PFSK-1 (cell line): ENCODE results near the gene PRR11.

Experiments used
- FOXP2 ChIP-seq: optimal IDR thresholded peaks from 2 replicates; pipeline ENCODE3; 2011; ENCODE audit warnings: borderline replicate concordance, control low read depth, inconsistent platforms; ENCODE audit not compliant: insufficient read depth; ENCODE audit errors: extremely low read length, extremely low read depth
- POLR2AphosphoS5 ChIP-seq: IDR thresholded peaks from 2 replicates; pipeline ENCODE4 v1.6.1; 2012; ENCODE audit warnings: low read depth, mild to moderate bottlenecking, control low read depth, low read length, moderate library complexity
- SIN3A ChIP-seq: IDR thresholded peaks from 2 replicates; pipeline ENCODE4 v1.6.1; 2012; ENCODE audit warnings: mild to moderate bottlenecking, low read length, moderate library complexity, borderline replicate concordance; ENCODE audit not compliant: insufficient read depth
- TAF1 ChIP-seq: IDR thresholded peaks from 2 replicates; pipeline ENCODE4 v1.6.1; 2012; ENCODE audit warnings: low read length, control low read depth, borderline replicate concordance; ENCODE audit not compliant: insufficient read depth
- TF ChIP-seq, protein P1 (sequence below), 2 experiments: IDR thresholded peaks; 2 replicates each; pipeline versions ENCODE4 v1.6.1 to v1.8.0; 2011 to 2012; ENCODE audit warnings: low read depth in 2 of 2, low read length in 2 of 2, control low read depth in 1 of 2, inconsistent platforms in 1 of 2, mild to moderate bottlenecking in 1 of 2, moderate library complexity in 1 of 2; ENCODE audit not compliant: insufficient read depth in 1 of 2

- no peak for TF ChIP-seq SIN3A
- TF ChIP-seq, protein P1, sequence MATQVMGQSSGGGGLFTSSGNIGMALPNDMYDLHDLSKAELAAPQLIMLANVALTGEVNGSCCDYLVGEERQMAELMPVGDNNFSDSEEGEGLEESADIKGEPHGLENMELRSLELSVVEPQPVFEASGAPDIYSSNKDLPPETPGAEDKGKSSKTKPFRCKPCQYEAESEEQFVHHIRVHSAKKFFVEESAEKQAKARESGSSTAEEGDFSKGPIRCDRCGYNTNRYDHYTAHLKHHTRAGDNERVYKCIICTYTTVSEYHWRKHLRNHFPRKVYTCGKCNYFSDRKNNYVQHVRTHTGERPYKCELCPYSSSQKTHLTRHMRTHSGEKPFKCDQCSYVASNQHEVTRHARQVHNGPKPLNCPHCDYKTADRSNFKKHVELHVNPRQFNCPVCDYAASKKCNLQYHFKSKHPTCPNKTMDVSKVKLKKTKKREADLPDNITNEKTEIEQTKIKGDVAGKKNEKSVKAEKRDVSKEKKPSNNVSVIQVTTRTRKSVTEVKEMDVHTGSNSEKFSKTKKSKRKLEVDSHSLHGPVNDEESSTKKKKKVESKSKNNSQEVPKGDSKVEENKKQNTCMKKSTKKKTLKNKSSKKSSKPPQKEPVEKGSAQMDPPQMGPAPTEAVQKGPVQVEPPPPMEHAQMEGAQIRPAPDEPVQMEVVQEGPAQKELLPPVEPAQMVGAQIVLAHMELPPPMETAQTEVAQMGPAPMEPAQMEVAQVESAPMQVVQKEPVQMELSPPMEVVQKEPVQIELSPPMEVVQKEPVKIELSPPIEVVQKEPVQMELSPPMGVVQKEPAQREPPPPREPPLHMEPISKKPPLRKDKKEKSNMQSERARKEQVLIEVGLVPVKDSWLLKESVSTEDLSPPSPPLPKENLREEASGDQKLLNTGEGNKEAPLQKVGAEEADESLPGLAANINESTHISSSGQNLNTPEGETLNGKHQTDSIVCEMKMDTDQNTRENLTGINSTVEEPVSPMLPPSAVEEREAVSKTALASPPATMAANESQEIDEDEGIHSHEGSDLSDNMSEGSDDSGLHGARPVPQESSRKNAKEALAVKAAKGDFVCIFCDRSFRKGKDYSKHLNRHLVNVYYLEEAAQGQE (IDR thresholded peaks at IDR 0.05; ENCODE audit: insufficient read depth in 1 of 2, low read depth in 2 of 2, low read length in 2 of 2), result no peak
- no peak for TF ChIP-seq TAF1
- TF ChIP-seq POLR2AphosphoS5, result no peak
- TF ChIP-seq FOXP2, result no peak
Observed at GRCh38 chr17:59151591-59151990, 4.0 kb upstream of the PRR11 start.
